NCI-H2196 treated with DMSO at 0.1 percent for 48 hours (cell line): ENCODE measurements around the gene SRGAP2B.
"Not testable (repeated sequence)": the region's sequence is repeated elsewhere in the genome, so short reads cannot be mapped to it uniquely, and the experiment has no call there.

Source experiments
- DNase-seq: peaks from one replicate; lab custom pipeline; 2025; ENCODE audit not compliant: unreplicated experiment; lab: John Stamatoyannopoulos, UW

SRGAP2B gene

DNA sequence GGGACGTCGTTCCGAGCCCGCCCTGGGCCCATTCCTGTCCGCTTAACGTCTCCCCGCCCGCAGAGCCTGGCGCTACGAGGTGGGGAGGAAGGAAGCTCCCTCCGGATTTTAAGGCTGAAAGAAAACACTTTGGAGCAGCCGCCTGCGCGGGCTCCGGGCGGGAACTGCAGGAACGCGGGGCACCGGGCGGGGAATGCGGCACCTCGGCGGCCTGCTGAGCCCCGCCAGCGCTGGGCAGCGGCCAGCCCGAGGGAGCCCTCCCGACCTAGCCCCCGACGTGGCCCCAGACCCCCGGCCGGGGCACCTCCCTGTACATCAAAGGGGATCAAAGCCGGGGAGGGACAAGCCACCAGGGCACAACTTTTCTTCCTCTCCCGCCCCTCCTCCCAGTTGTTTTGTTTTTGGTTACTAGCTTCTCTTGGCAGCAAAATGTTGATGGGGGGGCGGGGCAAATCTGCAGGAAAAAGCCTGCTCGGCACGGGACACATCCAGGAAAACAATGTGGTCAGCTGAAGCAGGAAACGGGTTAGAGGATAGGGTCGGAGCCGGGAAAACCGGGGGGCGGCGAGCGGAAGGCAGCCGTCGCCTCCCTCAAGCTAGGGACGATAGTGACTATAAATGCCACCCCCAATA lies 1.5 kb downstream of the SRGAP2B start:
- not testable (repeated sequence) for DNase-seq

DNA sequence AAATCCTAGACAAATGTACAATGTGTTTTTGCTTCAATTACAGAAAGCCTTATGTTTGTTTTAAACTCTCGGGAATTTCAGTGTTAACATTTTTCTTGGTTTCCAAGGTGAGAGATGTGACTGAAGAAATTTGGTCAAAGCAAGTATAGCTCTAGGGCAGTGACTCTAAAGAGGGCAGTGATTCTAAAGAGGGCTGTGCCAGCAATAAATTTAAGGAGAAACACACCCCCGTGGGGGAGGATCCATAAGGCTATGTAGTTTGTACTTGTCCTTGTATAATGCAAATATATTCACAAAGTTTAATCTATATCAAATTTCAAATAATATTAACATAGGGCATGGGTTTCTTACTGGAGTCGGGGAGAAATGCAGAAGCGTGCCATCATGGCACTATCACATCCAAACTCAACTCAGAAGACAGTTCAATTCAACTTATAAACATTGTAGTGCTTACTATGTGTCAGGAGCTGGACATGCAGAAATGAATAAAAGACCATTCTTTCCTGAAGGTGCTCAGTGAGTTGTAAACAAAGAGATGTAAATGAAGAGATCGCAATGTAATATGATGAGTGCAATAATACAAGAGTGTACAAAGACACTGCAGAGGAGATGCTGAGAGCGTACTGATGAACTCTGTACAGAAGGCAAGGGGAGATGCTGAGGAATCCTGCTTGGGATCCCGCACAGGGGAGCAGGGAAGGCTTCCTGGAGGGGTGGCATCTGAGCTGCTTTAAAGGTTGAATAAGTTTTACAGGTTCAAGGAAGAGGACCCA lies 12.5 kb downstream of the SRGAP2B start:
- not testable (repeated sequence) for DNase-seq

DNA sequence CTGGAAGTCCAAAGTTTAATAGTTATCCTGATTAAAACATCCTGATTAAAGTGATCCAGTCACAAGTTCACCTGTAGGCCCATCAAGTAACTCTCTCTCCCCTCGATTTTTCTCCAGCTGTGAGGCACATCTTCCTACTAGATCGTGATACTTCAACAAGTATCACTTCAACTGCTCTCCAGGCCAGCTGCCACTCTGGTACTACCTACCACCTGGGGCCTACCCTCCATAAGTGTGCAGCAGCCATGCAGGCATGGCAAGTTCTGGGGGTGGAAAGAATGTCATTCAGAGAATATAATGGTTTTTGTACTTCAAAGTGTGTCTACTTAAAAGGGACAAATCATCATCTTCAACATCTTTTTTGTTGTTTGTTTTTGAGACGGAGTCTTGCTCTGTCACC lies 14.9 kb downstream of the SRGAP2B start:
- not testable (repeated sequence) for DNase-seq

DNA sequence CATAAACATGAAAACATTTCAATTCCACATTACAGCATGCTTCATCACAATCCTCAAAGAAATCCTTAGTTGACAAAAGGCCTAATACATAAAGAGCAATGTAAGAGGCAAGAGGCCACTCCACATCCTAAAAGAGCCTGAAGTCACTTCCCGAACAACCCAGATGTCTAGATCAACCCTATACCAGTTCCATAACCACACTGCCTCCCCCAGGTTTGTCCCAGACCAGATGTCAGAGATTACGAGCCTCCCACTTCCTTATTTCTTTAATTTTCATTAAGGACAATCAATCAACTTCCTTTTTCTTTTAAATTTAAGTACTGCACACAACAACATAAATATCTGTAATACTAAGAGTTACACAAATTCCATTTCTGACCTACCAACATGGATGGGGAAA lies 15.4 kb downstream of the SRGAP2B start:
- DNase-seq: not testable (repeated sequence)

GRCh38 chr1:145078787-145079370 lies 16.2 kb downstream of the SRGAP2B start:
- DNase-seq: not testable (repeated sequence)

DNA sequence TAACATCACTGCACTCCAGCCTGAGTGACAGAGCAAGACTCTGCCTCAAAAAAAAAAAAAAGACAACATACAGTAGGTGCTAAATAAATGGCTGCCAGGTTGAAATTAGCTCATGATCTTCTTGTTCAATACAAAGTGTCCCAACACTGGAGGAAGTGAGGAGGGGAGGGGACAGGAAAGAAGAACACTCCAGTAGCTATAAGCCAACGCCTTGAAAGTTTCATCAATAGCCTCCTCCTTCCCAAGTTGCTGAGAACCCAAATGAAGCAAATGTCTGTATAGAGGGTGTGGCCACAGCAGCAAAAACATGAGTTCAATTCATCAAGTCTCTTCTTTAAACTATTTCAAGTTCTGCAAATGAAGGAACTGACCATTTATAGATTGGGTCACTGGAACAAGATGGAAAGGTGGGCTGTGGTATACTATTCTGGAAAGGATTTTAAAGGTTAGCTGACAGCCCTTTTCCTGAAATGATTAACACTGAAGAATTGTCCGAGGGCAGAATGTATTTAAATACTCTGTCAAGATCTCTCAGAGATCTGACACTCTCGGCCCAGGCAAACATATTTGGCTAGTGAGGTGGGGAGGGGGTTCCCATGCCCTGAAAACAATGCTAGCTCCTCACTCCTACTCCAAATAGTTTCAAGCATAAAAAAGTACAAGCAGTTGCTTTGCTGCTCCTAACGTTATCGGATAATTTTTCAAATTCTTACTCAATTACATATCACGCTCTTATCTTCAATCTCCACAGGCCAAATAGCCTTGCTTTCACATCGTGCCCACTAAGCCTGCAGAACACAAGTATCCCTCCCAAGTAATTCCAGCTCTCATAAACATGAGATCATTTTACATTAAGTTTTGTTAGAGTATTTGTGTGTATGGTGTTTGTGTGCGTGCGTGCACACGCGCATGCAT lies 17.0 kb downstream of the SRGAP2B start:
- DNase-seq: not testable (repeated sequence)

- DNase-seq: not testable (repeated sequence)
These were observed 18.3 kb downstream of the SRGAP2B start for GRCh38 chr1:145076877-145077276.

DNA sequence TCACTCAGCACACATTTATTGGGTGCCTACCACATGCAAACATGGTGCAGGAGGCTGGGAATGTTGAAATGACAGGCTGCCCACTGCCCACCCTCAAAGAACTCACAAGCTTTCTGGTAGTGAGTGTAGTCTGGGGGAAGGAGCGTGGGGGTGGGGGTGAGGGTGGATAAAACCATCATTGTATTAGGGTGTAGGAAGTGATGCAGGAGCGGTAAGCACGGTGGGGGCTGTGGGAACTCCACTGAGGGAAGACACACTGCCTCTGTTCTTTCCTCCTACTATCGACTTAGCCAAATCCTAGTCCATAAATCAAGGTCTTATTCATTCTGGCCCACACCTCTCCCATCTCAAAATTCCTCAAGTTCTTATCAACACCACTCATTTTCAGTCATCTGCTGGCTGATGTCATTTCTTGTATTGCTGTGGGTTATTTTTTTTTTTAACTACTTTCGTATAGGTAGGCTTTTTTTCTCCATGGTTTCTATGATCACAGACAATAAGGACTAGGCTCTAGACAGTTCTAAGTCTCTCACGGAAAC lies 21.0 kb downstream of the SRGAP2B start:
- not testable (repeated sequence) for DNase-seq

- DNase-seq: not testable (repeated sequence)
These were observed 23.6 kb downstream of the SRGAP2B start for GRCh38 chr1:145071569-145071968.

- not testable (repeated sequence) for DNase-seq
These were observed 28.6 kb downstream of the SRGAP2B start for GRCh38 chr1:145066486-145066885.

- DNase-seq: not testable (repeated sequence)
These were observed 29.8 kb downstream of the SRGAP2B start for GRCh38 chr1:145065194-145065826.

- not testable (repeated sequence) for DNase-seq
These were observed 31.0 kb downstream of the SRGAP2B start for GRCh38 chr1:145063941-145064648.

GRCh38 chr1:145063285-145063684 lies 31.8 kb downstream of the SRGAP2B start:
- not testable (repeated sequence) for DNase-seq

GRCh38 chr1:145058184-145058583 lies 36.9 kb downstream of the SRGAP2B start:
- not testable (repeated sequence) for DNase-seq

DNA sequence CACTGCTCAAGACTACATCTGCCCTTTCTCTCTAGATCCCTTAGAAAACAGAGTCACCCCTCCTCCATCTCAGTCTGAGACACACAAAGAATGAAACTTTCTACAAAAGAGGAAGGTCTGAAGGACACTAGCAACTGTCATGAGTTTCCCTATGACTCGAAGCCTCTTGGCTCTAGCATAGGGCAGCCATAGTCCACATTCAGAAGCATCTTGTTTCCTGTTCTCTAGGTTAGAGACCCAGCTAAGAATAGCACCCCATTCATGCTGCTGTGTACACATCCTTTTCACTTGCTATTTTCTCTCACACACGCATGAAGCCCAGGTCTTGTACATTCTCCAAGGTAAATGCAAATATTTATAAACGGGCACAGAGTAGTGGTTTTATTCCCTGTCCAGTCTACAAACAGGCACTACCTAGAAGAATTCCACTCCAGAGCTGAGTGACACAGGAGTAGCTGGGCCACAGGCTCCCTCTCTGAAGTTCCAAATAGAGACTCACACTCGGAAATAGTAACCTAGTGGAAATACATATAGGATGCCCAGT lies 39.8 kb downstream of the SRGAP2B start:
- DNase-seq: not testable (repeated sequence)

DNA sequence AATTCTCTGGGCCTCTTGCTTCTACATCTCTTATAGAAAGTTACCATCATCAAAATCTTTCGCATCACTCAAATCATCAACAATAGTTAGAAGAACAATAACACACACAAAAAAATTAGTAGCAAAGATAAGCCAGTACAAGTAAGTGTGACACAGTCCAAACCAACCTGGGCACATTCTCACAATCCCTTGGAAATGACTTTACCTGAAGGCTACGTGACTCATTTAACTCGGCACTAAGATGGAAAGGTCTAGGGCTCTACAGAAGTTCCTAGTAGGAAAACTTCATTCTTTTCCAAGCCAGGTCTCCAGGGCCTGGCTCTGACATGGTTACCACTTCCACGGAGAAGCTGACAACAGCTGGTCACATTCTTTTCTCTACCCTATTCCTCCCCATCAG lies 41.7 kb downstream of the SRGAP2B start:
- DNase-seq: not testable (repeated sequence)

GRCh38 chr1:145052019-145052776 lies 42.9 kb downstream of the SRGAP2B start:
- DNase-seq: not testable (repeated sequence)

DNA sequence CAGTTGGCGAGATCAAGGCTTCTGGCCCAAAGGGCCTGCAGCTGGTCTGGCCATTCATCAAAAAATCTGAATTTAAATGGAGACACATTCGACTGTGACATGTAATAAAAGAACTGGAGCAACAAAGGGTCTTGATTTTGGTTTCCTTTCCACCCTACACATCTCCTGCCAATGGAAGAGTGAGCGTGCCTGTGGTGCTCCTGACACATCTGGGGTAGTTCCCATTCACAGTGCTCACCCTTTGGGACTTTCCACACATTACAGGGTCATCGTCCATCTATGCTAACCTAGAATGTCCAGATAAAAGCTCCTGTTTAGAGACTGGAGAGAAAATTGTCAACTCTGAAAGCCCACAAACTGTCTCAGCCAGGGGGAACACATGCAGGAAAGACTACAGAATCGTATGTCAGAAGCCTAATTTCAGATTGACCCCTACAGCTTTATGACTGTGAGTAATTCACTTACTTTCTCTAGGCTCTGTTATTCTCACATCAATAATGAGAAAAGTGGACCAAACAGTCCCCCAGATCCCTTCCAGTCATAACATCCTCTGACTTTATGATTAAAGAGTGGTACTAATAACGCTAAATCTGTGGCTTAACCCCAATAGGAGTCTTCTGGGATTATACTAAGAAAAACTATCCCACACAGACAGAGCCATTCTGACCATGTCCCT lies 46.8 kb downstream of the SRGAP2B start:
- DNase-seq: not testable (repeated sequence)
